Stimulated activated CD8-positive, alpha-beta memory T cell treated with anti-CD3 and anti-CD28 coated beads, Interleukin-15, amount 100 ng/mL, for 48 hours (primary cell): ENCODE data around the gene PTPRC.

Source experiments
- DNase-seq, 2 donors: peaks; one replicate each; pipeline ENCODE4 v3.0.0-alpha.2; 2020; ENCODE audit warnings: low read depth in 2 of 2

Gene PTPRC

DNA sequence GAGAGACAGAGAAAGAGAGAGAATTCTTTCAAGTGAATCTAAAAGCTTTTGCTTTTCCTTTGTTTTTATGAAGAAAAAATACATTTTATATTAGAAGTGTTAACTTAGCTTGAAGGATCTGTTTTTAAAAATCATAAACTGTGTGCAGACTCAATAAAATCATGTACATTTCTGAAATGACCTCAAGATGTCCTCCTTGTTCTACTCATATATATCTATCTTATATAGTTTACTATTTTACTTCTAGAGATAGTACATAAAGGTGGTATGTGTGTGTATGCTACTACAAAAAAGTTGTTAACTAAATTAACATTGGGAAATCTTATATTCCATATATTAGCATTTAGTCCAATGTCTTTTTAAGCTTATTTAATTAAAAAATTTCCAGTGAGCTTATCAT, 117.6 kb downstream of the PTPRC start:
- no peak for DNase-seq

DNA sequence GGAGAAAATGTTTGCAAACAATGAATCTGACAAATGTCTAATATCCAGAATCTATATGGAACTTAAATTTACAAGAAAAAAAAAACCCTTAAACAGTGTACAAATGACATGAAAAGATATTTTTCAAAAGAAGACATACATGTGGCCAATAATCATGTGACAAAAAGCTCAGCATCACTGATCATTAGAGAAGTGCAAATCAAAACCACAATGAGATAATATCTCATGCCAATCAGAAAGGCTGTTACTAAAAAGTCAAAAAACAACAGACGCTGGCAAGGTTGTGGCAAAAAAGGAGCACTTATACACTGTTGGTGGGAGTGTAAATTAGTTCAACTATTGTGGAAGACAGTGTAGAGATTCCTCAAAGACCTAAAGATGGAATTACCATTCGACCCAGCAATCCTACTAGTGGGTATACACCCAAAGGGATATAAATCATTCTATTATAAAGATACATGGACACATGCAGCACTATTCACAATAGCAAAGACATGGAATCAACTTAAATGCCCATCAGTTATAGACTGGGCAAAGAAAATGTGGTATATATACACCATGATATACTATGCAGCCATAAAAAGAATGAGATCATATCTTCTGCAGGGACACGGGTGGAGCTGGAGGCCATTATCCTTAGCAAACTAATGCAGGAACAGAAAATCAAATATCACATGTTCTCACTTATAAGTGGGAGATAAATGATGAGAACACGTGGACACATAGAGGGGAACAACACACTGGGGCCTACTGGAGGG, 123.2 kb downstream of the PTPRC start:
- DNase-seq: no peak

DNA sequence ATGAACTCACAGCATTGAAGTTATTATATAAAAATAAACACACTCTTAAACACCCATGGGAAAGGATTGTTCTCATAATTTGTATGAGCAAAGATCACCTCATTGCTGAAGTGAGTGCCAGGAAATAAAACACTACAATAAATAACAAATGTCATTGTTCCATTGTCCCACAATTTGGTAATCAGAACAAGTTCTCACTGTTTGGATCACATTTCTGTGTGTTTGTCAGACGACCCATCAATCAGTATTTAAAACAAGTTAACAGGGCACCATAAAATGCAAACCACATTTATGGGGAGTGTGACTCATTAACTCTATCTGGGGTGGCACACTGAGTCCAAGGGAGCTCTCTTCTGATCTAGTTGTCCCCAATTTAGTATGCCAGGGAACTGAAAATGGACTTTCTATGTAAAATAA, 124.5 kb downstream of the PTPRC start:
- DNase-seq: no peak

DNA sequence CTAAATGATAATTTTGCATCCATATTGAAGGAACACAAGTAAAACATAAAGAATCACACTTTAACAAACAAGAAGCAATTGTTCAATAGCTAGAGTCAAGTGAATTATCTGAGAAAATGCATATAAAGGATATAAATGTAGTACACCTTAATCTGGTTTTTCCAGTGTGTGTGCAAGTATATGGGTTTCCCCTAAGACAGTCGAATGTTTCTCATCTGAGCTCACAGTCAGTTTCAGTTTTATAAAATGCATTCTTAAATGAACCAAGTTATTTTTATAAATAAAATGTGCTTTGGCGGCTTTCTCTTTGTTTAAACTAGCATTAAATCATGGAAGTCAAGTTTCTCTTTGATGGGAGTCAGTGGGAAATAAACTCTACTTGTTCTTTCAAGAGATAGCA, 125.9 kb downstream of the PTPRC start:
- no peak for DNase-seq

DNA sequence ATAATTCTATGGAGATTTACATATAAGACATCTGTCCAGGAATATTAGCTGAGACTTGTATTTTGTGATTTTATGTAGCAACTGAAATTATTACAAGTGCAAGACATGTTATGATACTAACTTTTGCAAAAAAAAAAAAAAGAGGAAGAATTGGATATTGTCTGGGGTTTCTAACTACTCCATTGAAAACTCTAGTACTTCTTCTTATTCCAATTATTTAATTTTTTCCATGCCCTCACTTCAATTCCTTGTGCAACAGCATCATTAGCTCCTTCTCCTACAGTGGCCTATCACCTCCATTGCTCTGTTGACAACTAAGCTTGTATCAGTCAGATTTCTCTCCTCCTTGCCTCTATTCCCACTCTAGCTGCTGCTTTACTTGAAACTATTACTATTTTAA, 126.6 kb downstream of the PTPRC start:
- no peak for DNase-seq

DNA sequence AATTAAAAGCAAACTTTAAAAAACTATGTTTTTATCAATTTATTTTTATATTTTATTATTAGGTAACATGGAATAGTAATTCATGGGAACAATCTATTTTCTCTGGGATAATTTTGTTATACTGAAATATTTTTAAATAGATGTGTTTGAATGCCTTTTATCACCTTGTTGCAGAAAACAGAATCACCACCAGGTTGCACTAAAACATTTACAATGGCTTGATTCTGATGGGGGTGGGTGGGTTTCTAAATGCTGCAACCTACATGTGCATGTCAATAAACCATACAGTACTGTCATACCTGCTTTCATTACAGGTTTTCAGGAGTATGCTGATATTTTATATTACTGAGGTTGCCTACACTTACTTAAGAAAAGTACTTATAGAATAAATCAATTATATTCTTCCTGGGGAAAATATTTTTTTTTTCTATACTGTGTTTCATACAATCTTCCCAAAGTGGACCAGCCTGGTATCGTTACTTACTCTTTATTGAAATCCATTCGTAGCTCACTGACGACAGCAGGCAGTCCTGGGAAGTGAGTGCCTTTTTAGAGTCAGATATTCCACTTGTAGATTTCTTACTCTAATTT, 132.8 kb downstream of the PTPRC start:
- no peak for DNase-seq

DNA sequence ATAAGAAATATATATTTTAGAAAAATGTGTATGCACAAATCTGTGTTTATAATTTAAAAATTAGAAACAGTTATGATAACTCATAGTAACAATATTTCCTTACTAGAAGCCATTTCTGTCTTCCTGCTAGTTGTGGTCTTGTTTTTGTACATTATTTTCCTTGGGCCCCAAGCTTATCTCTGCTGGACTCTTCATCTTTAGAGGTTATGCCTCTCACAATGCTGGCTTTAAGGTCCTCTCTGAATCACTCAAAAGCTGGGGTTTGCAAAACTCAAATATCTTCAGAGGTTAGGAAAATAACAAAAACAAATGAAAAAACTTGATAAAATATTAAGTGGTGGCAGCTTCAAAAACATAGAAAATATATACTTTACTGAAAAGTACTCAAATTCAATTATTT, 133.8 kb downstream of the PTPRC start:
- DNase-seq: no peak

DNA sequence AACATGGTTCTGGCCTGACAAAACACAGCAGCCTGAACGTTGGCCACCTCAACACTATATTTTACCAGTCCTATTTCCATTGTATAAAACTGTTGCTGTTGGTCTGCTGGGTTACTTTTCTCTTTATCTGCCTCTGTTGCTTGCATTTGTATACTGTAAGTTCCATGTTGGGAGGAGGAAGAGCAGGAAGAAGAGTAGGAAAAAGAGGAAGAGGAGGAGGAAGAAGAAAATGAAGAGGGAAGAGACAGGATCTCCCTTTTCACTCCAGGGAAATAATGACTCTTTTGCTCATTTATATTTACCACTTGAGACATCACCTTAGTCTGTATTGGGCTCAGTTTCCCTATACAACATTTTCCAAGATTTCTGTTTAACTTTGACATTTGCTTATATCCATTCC, 134.2 kb downstream of the PTPRC start:
- no peak for DNase-seq

DNA sequence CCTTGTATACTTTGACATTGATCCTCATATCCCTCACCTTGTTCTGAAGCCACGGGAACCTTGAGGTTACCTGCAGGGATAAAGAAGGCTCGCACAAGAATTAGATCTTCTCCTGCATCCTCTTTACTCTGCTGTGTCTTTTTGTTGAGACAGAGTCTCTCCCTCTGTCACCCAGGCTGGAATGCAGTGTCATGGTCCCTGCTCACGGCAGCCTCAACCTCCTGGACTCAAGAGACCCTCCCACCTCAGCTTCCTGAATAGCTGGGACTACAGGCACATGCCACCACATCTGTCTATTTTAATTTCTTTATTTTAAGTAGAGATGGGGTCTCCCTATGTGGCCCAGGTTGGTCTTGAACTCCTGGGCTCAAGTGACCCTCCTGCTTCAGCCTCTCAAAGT, 134.7 kb downstream of the PTPRC start:
- no peak for DNase-seq

DNA sequence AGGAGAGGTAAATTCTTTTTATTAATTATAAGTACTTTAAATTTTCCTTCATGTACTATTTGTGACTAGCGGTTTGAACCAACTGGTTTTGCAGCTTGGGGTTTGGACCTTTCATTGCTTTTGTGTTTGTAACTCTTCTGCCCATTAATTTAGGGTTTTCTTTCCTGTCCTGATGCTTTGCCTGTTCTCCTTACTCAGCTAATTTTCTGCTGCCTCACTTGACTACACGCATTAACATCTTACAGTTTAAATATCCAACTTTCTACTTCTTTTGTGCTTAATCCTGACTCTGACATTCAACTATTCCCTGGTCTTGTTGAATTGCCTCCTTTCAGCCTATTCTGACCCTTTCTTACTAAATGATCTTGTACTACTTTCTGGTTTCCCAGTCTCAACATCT, 135.6 kb downstream of the PTPRC start:
- no peak for DNase-seq

DNA sequence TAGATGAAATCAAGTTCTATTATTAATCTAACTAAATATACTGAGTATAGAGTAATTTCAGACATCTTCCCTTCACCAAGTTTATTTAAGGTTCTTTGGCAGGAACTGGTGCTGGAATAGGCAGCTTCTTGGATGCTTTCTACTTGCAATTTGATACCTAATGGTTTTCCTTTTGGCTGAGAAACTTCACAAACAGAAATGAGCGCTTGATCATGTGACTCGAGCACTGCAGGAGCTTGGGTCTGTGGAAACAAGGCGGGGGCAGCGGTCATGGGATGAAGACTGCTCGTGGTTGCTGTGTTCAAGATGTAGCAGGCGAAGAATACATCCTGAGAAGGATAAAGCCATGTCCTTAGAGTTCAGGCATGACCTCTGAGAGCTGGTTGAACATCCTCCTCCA, 136.8 kb downstream of the PTPRC start:
- DNase-seq: no peak

DNA sequence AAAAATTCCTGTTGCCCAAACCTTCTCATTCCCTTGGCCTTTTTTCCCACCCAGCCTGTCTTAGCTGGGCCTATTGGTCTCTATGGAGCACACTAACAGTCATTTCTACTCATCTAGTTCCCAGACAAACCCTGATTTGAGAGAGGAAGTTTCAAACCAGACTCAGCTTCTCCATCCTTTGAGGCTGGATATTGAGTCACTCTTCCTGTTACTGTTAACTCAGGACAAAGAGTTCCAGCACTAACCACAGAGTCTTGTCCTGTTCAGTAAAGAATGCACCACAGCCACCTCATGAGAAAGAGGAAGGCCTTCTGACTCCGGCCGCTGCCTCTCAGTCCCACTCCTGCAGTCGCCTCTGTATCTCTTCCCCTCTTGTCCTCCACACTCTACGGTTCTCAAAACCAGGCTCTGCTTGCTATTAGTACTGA, 137.8 kb downstream of the PTPRC start:
- no peak for DNase-seq

DNA sequence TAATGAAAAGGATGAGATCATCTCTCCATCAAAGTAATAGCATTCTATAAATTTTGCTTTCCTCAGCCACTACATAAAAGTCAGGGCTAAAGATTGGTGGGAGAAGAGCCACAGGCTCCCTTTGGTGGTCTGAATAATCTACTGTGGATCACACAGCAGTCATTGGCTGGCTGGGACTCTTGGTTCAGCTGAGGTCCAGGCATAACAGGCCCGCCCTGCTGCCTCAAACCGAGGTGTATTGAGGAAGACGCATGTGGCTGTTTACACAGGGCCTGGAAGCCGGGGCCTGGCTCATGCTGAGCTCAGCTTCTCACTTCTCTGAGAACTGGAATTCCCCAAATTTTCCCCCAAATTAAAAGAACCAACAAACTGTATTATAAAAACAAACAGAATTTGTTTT, 139.2 kb downstream of the PTPRC start:
- DNase-seq: no peak

DNA sequence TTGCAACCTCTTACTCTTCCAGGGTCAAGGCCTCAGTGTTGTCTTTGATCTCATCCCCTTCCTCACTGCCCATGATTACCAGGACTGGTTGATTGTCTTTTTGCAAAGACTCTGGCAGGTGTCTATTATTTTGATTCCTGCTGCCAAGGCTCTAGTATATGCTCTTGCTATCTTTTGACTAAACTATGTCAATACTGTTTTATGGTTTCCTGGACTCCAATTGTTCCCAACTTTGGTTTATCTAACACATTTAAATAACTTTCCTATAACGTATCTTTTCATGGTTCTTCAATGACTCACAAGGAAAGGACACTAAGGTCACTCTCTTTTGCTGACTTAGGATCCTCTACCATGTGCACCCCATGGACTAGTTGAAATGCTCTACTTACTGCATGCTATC, 141.5 kb downstream of the PTPRC start:
- DNase-seq: no peak

DNA sequence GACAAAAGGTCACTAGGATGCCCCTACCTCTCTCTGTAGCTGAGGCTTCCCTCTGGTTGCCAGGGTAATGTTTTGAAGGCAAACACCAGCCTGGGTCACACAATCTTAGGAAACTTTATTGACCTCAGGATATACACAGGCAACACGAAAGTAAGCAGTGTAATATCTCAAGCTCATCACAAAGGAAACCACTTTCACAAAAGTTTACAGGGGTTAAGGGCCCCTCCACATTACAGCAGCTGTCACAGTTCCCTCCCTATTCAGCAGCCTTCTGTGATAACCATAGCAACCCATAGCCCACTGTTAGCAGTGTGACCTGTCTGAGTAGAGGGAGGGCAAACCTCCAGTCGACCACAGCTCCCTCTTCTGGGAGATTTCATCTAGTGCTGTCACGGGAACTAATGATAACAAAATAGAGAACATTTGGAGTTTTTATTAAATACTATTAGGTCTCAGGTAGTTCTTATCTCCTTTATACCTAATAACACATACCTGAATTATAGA, 149.8 kb downstream of the PTPRC start:
- DNase-seq: no peak

DNA sequence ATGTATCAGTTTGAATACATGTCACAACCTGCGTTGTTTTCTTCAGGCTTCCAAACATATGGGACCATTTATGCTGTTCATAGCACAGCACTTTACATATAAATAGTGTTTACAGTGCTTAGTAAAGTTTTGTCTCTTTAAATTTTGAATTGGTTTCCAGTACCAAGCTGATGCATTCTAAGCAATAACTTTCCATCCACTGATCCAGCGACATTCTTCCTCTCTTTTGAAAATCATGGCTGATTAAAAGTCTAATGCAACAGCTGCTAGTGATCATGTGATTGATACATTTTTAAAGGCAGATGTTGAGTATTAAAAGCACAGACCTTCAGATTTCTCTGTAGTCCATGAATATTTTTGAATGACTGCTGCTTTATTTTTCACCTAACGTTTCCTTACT, 154.9 kb downstream of the PTPRC start:
- DNase-seq: no peak

DNA sequence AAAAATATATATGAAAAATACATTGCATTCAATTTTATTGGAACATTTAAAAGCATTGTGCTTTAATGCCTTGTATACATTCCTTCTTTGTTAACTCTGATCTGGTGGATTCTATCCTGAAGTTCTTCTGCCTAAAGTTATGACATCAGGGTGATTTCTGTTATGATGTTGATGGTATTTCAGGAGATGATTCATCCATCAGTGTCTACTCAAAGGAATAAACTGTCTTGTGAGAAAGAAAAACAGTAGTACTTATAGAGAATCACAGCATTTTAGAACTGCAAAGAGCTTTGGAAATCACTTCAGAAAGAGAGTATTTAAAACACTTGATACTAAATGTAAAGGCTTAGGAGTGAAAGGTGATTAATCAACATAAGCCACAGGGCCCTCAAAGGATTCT, 155.7 kb downstream of the PTPRC start:
- no peak for DNase-seq

DNA sequence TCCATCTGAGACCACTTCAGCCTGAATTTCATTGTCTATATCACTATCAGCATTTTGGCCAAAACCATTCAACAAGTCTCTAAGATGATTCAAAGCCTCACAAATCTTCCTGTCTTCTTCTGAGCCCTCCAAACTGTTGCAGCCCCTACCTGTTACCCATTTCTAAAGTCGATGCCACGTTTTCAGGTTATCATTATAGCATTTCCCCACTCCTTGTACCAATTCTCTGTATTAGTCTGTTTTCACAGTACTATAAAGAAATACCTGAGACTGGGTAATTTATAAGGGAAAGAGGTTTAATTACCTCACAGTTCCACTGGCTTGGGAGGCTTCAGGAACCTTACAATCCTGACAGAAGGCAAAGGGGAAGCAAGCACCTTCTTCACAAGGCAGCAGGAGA, 158.8 kb downstream of the PTPRC start:
- DNase-seq: no peak

DNA sequence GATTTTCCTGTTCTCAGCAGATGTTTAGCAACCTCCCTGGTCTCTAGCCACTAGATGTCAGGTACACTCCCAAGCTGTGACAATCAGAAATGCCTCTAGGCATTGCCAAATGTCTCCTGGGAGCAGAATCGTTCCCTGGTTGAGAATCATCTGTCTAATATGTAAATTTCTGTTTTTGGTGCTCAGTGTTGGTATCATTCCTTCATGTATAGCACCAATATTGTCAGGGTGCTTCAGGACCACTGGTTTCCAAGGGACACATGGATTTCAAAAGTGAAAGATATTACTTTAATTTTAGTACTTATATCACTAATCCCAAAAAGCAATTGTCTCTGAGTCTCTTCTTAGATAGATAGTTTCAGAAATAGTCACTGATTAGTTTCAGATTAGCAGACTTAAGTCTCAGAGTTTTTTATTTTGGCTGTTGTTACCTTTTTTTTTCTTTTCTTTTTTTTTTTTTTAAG, 160.1 kb downstream of the PTPRC start:
- no peak for DNase-seq

DNA sequence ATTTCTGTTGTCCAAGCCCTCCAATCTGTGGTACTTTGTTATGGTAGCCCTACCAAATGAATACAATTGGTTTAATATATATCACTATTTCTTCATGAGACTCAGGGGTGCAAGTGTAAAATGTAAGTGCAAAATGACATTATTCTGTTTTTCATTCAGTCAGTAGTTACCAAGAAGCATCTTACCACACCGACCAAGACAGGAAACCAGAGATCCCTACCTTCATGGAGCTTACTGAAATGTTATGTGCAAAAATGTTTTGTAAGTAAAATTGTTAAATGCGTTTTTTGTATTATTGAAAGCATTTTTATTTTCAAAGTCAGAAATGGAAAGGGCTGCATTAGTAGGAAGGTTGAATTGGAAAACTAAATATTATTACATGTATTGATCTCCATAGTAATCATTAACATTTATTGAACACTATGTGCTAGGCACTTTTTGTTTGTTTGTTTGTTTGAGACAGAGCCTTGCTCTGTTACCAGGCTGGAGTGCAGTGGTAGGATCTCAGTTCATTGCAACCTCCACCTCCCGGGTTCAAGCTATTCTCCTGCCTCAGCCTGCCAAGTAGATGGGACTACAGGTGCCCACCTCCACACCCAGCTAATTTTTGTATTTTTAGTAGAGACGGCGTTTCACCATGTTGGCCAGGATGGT, 166.8 kb downstream of the PTPRC start:
- no peak for DNase-seq

DNA sequence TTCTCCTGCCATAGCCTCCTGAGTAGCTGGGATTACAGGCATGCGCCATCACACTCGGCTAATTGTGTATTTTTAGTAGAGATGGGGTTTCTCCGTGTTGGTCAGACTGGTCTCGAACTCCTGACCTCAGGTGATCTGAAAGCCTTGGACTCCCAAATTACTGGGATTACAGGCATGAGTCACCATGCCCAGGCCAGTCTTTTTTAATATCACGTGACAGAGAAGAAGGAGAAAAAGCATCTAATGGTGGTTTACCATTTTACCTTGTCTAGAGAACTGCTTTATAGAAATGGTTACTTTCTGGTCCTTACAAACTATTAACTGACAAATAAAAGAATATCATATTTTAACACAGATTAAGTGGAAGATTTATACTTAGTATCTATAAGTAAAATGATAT, 168.0 kb downstream of the PTPRC start:
- DNase-seq: no peak
